Subcutaneous adipose tissue (tissue), 4 donors: ENCODE measurements around the gene NETO2. TPM values are rescaled to one million over a fixed set of nuclear protein-coding genes. Genes with fewer than 3 reads are reported as not detected.

ENCODE experiments used
- total RNA-seq, 4 donors: library from RNA; depleted of rRNA; stranded (reverse); fragments of >200 nt; gene quantifications; one replicate each; pipeline ENCODE4 v1.1.0, GENCODE V29; 2016
- TF ChIP-seq, protein P1 (sequence below): fragments of 450-650 bp; IDR thresholded peaks from one replicate; pipeline ENCODE4 v1.5.1; 2016; ENCODE audit warnings: low read depth, mild to moderate bottlenecking, control low read depth, antibody characterized with exemption, moderate library complexity

The NETO2 gene
- total RNA-seq, 4 donors from 2014 or later = 0.44 to 2.4 (median 1.1) TPM

DNA sequence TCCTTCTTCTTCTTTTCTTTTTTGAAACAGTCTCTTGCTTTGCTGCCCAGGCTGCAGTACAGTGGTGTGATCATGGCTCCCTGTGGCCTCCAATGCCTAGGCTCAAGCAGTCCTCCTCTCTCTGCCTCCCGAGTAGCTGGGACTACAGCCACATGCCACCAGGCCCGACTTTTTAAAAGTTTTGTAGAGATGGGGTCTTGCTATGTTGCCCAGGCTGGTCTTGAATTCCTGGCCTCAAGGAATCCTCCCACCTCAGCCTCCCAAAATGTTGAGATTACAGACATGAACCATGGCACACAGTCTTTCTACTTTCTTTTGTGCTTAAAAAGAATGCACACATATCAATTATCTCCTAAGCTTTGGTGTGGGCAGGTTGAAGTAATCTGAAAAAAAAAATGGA, 109.3 kb downstream of the NETO2 start:
- TF ChIP-seq, protein P1, sequence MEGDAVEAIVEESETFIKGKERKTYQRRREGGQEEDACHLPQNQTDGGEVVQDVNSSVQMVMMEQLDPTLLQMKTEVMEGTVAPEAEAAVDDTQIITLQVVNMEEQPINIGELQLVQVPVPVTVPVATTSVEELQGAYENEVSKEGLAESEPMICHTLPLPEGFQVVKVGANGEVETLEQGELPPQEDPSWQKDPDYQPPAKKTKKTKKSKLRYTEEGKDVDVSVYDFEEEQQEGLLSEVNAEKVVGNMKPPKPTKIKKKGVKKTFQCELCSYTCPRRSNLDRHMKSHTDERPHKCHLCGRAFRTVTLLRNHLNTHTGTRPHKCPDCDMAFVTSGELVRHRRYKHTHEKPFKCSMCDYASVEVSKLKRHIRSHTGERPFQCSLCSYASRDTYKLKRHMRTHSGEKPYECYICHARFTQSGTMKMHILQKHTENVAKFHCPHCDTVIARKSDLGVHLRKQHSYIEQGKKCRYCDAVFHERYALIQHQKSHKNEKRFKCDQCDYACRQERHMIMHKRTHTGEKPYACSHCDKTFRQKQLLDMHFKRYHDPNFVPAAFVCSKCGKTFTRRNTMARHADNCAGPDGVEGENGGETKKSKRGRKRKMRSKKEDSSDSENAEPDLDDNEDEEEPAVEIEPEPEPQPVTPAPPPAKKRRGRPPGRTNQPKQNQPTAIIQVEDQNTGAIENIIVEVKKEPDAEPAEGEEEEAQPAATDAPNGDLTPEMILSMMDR = no peak

DNA sequence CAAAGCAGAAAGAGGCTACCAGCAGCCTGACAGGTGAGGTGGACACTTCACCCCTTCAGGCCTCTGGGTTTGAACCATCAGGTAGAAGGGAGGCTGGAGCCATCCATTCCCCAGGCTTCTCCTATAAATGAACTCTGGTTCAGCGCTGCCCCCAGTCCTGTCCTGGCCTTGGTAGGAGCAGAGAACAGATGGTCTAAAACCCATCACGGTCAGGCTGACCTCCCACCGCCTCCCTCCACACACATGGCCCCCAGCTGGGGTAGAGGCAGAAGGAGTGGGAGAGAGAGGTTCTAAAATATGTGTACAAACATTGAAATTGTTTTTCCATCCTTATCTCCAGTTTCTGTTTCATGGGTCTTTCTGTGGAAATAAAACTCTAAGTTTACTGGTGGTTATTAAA, 110.6 kb downstream of the NETO2 start:
- TF ChIP-seq, protein P1 = no peak

DNA sequence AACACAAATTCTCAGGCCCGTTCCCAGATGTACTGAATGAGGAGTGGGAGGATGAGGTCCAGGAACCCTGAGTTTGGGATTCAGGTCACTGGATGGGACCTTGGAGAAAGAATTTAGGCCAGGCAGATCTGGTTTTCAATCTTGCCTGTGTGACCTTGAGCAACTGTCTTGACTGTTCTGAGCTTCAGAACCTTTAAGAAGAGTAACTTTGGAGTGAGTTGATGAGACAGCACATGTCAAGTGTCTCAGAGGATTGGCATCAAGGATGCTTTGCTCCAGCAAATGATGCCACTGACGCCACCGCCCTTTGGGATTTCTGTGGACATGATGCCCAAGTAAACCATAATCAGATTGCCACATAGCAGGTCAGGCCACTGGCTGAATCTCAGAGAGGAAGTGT, 114.0 kb downstream of the NETO2 start:
- TF ChIP-seq, protein P1 = no peak

DNA sequence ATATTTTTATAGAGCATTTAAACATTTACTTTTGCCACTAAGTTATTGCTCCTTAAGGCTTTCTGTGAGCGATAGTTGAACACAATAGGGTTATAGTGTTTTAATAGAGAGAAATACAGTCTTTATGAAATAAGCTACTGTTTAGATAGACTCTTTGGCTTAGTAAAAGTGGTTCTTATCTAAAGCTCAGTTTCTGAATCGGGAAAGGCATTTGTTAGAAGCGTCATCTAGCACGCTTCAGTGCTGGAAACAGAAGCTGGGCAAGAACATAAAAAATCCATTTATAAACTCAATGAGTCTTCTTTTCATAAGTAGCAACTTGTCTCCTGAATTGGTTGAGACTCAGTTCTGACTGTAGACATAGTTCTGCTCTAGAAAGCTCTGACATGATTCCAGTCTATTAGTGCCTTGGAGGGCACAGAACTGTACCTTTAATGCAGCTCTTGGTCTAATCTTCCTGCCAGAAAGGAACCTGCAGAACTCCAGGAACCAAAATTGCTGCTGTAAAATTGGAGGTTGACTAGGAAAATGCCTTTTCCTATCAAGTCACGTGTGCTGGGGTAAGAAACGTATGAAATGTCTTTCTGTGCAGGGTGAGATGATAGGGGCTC, 114.9 kb downstream of the NETO2 start:
- TF ChIP-seq, protein P1 = no peak

Other genes with a start within 250 kb of the NETO2 start
- 10 to 100 TPM; 48.8 to 58.8 (median 54.1) TPM for gene DNAJA2, start 170.3 kb downstream of the NETO2 start, total RNA-seq